ENCODE results near the gene ZNF14.
"Not testable (repeated sequence)": the region's sequence is repeated elsewhere in the genome, so short reads cannot be mapped to it uniquely, and the experiment has no call there.

The ZNF14 gene

DNA sequence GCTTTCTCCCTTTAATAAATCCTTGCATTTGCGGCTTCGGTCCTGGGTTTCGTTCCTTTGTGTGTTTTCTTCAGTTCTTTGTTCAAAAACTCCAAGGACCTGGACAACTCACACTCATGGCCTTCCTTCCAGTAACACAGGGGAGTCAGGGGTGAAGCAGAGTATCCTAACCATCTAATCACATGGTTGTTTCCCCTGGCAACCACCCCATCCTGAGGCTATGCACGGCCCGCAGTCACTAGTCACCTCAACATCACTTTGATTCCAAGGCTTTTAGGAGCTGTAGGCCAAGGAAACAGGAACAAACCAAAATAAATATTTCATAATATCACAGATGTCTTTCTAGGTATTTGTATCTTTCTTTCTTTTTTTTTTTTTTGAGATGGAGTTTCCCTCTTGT is 35.3 kb downstream of the ZNF14 start:
- H3K27me3 ChIP-seq (ENCODE audit: control insufficient read depth in 3 of 3, insufficient read depth in 3 of 3, low read depth in 1 of 3, low read length in 3 of 3) = no peaks in the 10 kb centered on the region
- no peak for DNase-seq (ENCODE audit: low spot score)
- H2BK120ac ChIP-seq (ENCODE audit: low read depth, low read length) = no peak overlapping the region
- no peak overlapping the region for H3K18ac ChIP-seq (ENCODE audit: low read length)
- no peak overlapping the region for H3K4me2 ChIP-seq (ENCODE audit: insufficient read depth, low read length, poor library complexity, severe bottlenecking)
- no peak overlapping the region for H4K8ac ChIP-seq (ENCODE audit: low read depth, low read length)
- no peak overlapping the region for H3K4me3 ChIP-seq (ENCODE audit: low read length in 2 of 2)
- no peaks in the 10 kb centered on the region for H3K36me3 ChIP-seq (replicated peaks in 1 of 2; ENCODE audit: control insufficient read depth in 2 of 2, insufficient read depth in 2 of 2, low read length in 2 of 2)
- no peak overlapping the region for H3K27ac ChIP-seq (replicated peaks; ENCODE audit: low read length)
- no peak overlapping the region for H3K23ac ChIP-seq (ENCODE audit: low read depth, low read length, poor library complexity)
- no peak overlapping the region for H3K14ac ChIP-seq (ENCODE audit: low read length)
- H3K9me3 ChIP-seq (replicated peaks in 1 of 2; ENCODE audit: control insufficient read depth in 2 of 2, insufficient read depth in 1 of 2, low read depth in 1 of 2, low read length in 2 of 2) = peaks cover 0 to 3% of the 10 kb centered on the region in 2 donors
- no peak overlapping the region for H3K9ac ChIP-seq (ENCODE audit: low read depth, low read length, poor library complexity)
- no peak overlapping the region for H2AK5ac ChIP-seq (ENCODE audit: low read depth, low read length)
- no peak overlapping the region for H2BK5ac ChIP-seq (ENCODE audit: low read length)
- H2BK15ac ChIP-seq (ENCODE audit: low read length) = no peak overlapping the region
- no peak overlapping the region for H4K91ac ChIP-seq (ENCODE audit: low read depth, low read length, poor library complexity)
- H3K4me1 ChIP-seq (ENCODE audit: control insufficient read depth in 2 of 2, insufficient read depth in 1 of 2, low read depth in 1 of 2, low read length in 2 of 2) = peaks cover 0 to 3% of the 10 kb centered on the region in 2 donors
- H2BK12ac ChIP-seq (ENCODE audit: low read length) = no peak overlapping the region
- H2AFZ ChIP-seq (ENCODE audit: low read length) = no peak overlapping the region
- no peak overlapping the region for H3K4ac ChIP-seq (ENCODE audit: low read length)
- no peaks in the 10 kb centered on the region for H3K79me1 ChIP-seq (ENCODE audit: low read depth, low read length)
- no CpG with 5 or more reads among the region's 5 CpGs for WGBS, 2 donors (ENCODE audit: extremely low coverage in 2 of 2, insufficient read length in 2 of 2, insufficient replicate concordance in 1 of 2)

DNA sequence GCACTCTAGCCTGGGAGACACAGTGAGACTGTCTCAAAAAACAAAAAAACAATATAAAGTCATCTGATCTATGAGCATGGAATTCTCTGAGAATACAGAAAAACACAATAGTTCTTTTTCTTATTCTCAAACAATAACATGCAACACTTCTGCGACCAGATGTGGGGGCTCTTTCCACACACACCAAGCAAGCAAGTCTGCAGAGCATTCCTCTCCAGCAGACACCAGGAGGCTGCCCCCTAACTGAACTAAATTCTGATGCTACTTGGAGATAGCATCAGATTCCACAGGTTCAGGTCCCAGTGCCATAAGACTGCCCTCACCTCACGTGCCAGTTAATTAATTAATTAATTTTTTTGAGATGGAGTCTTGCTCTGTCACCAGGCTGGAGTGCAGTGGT is 36.5 kb downstream of the ZNF14 start:
- no peak overlapping the region for H3K27ac ChIP-seq (replicated peaks; ENCODE audit: low read length)
- H3K4me3 ChIP-seq (ENCODE audit: low read length in 2 of 2) = no peak overlapping the region
- H2AFZ ChIP-seq (ENCODE audit: low read length) = no peak overlapping the region
- no peaks in the 10 kb centered on the region for H3K79me1 ChIP-seq (ENCODE audit: low read depth, low read length)
- H3K27me3 ChIP-seq (ENCODE audit: control insufficient read depth in 3 of 3, insufficient read depth in 3 of 3, low read depth in 1 of 3, low read length in 3 of 3) = no peaks in the 10 kb centered on the region
- H4K91ac ChIP-seq (ENCODE audit: low read depth, low read length, poor library complexity) = no peak overlapping the region
- H3K36me3 ChIP-seq (replicated peaks in 1 of 2; ENCODE audit: control insufficient read depth in 2 of 2, insufficient read depth in 2 of 2, low read length in 2 of 2) = no peaks in the 10 kb centered on the region
- H4K8ac ChIP-seq (ENCODE audit: low read depth, low read length) = no peak overlapping the region
- H3K4ac ChIP-seq (ENCODE audit: low read length) = no peak overlapping the region
- no peak for DNase-seq (ENCODE audit: low spot score)
- no peak overlapping the region for H2BK15ac ChIP-seq (ENCODE audit: low read length)
- H3K14ac ChIP-seq (ENCODE audit: low read length) = no peak overlapping the region
- no peak overlapping the region for H2BK120ac ChIP-seq (ENCODE audit: low read depth, low read length)
- no CpG with 5 or more reads among the region's 2 CpGs for WGBS, 2 donors (ENCODE audit: extremely low coverage in 2 of 2, insufficient read length in 2 of 2, insufficient replicate concordance in 1 of 2)
- peaks cover 0 to 3% of the 10 kb centered on the region in 2 donors for H3K4me1 ChIP-seq (ENCODE audit: control insufficient read depth in 2 of 2, insufficient read depth in 1 of 2, low read depth in 1 of 2, low read length in 2 of 2)
- no peak overlapping the region for H2AK5ac ChIP-seq (ENCODE audit: low read depth, low read length)
- no peak overlapping the region for H3K23ac ChIP-seq (ENCODE audit: low read depth, low read length, poor library complexity)
- H3K9ac ChIP-seq (ENCODE audit: low read depth, low read length, poor library complexity) = no peak overlapping the region
- H2BK12ac ChIP-seq (ENCODE audit: low read length) = no peak overlapping the region
- no peak overlapping the region for H3K18ac ChIP-seq (ENCODE audit: low read length)
- no peak overlapping the region for H3K4me2 ChIP-seq (ENCODE audit: insufficient read depth, low read length, poor library complexity, severe bottlenecking)
- H2BK5ac ChIP-seq (ENCODE audit: low read length) = no peak overlapping the region
- peaks cover 0 to 3% of the 10 kb centered on the region in 2 donors for H3K9me3 ChIP-seq (replicated peaks in 1 of 2; ENCODE audit: control insufficient read depth in 2 of 2, insufficient read depth in 1 of 2, low read depth in 1 of 2, low read length in 2 of 2)

DNA sequence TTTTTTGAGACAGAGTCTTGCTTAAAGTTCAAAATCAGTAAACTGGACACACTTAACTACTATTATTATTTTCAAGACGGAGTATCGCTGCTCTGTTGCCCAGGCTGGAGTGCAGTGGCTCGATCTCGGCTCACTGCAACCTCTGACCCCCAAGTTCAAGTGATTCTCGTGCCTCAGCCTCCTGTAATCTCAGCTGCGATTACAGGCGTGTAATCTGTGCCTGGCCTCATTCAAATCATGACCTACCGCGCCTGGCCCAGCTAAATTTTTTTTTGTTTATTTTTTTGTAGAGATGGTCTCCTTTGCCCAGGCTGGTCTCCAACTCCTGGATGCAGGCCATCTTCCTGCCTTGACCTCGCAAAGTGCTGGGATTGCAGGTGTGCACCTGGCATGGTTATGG is 41.2 kb downstream of the ZNF14 start:
- Histone ChIP-seq H3K4me2 (ENCODE audit: insufficient read depth, low read length, poor library complexity, severe bottlenecking) (no peak overlapping the region), H2AFZ (ENCODE audit: low read length) (no peak overlapping the region), H3K4me1 (ENCODE audit: control insufficient read depth in 2 of 2, insufficient read depth in 1 of 2, low read depth in 1 of 2, low read length in 2 of 2) (no peaks in the 10 kb centered on the region), H3K4me3 (ENCODE audit: low read length in 2 of 2) (no peak overlapping the region), H3K9ac (ENCODE audit: low read depth, low read length, poor library complexity) (no peak overlapping the region), H3K36me3 (replicated peaks in 1 of 2; ENCODE audit: control insufficient read depth in 2 of 2, insufficient read depth in 2 of 2, low read length in 2 of 2) (no peaks in the 10 kb centered on the region), H2BK15ac (ENCODE audit: low read length) (no peak overlapping the region), H3K23ac (ENCODE audit: low read depth, low read length, poor library complexity) (no peak overlapping the region), H2BK120ac (ENCODE audit: low read depth, low read length) (no peak overlapping the region), H3K27ac (replicated peaks; ENCODE audit: low read length) (no peak overlapping the region), H3K27me3 (ENCODE audit: control insufficient read depth in 3 of 3, insufficient read depth in 3 of 3, low read depth in 1 of 3, low read length in 3 of 3) (no peaks in the 10 kb centered on the region), H3K18ac (ENCODE audit: low read length) (no peak overlapping the region), H2BK5ac (ENCODE audit: low read length) (no peak overlapping the region), H3K4ac (ENCODE audit: low read length) (no peak overlapping the region), H2BK12ac (ENCODE audit: low read length) (no peak overlapping the region), H2AK5ac (ENCODE audit: low read depth, low read length) (no peak overlapping the region), H3K14ac (ENCODE audit: low read length) (no peak overlapping the region), H4K91ac (ENCODE audit: low read depth, low read length, poor library complexity) (no peak overlapping the region), H3K79me1 (ENCODE audit: low read depth, low read length) (no peaks in the 10 kb centered on the region), H4K8ac (ENCODE audit: low read depth, low read length) (no peak overlapping the region), H3K9me3 (replicated peaks in 1 of 2; ENCODE audit: control insufficient read depth in 2 of 2, insufficient read depth in 1 of 2, low read depth in 1 of 2, low read length in 2 of 2) (peaks cover 0 to 1% of the 10 kb centered on the region in 2 donors)
- DNase-seq (ENCODE audit: low spot score) = no peak
- no CpG with 5 or more reads among the region's 10 CpGs for WGBS, 2 donors (ENCODE audit: extremely low coverage in 2 of 2, insufficient read length in 2 of 2, insufficient replicate concordance in 1 of 2)

DNA sequence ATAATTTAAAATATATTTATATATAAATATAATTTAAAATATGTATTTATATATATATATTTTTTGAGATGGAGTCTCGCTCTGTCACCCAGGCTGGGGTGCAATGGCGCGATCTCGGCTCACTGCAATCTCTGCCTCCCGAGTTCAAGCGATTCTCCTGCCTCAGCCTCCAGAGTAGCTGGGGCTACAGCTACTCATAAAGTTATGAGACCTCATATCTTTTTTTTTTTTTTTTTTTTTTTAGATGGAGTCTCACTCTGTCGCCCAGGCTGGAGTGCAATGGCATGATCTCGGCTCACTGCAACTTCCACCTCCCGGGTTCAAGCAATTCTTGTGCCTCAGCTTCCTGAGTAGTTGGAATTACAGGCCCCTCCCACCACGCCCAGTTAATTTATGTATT is 43.9 kb downstream of the ZNF14 start:
- H2BK120ac ChIP-seq (ENCODE audit: low read depth, low read length); H3K4me3 ChIP-seq (ENCODE audit: low read length in 2 of 2); H3K27ac ChIP-seq (replicated peaks; ENCODE audit: low read length); H2BK15ac ChIP-seq (ENCODE audit: low read length); H3K9me3 ChIP-seq (replicated peaks in 1 of 2; ENCODE audit: control insufficient read depth in 2 of 2, insufficient read depth in 1 of 2, low read depth in 1 of 2, low read length in 2 of 2); H3K23ac ChIP-seq (ENCODE audit: low read depth, low read length, poor library complexity); H2AFZ ChIP-seq (ENCODE audit: low read length); H3K4ac ChIP-seq (ENCODE audit: low read length); H2AK5ac ChIP-seq (ENCODE audit: low read depth, low read length); H4K91ac ChIP-seq (ENCODE audit: low read depth, low read length, poor library complexity); DNase-seq (ENCODE audit: low spot score); H2BK12ac ChIP-seq (ENCODE audit: low read length); H3K4me1 ChIP-seq (ENCODE audit: control insufficient read depth in 2 of 2, insufficient read depth in 1 of 2, low read depth in 1 of 2, low read length in 2 of 2); H3K18ac ChIP-seq (ENCODE audit: low read length); H3K27me3 ChIP-seq (ENCODE audit: control insufficient read depth in 3 of 3, insufficient read depth in 3 of 3, low read depth in 1 of 3, low read length in 3 of 3); H3K79me1 ChIP-seq (ENCODE audit: low read depth, low read length); H3K9ac ChIP-seq (ENCODE audit: low read depth, low read length, poor library complexity); H3K36me3 ChIP-seq (replicated peaks in 1 of 2; ENCODE audit: control insufficient read depth in 2 of 2, insufficient read depth in 2 of 2, low read length in 2 of 2); H3K14ac ChIP-seq (ENCODE audit: low read length); H3K4me2 ChIP-seq (ENCODE audit: insufficient read depth, low read length, poor library complexity, severe bottlenecking); H4K8ac ChIP-seq (ENCODE audit: low read depth, low read length); H2BK5ac ChIP-seq (ENCODE audit: low read length): not testable (repeated sequence)
- WGBS, 2 donors (ENCODE audit: extremely low coverage in 2 of 2, insufficient read length in 2 of 2, insufficient replicate concordance in 1 of 2) = no CpG with 5 or more reads among the region's 10 CpGs

Measured in neuronal stem cell (in vitro differentiated cells).